HEK293 (cell line): Measurements from ENCODE around the gene EPHA4.

ENCODE experiments used
- TF ChIP-seq, protein P1 (sequence below): IDR thresholded peaks from 2 replicates; pipeline ENCODE4 v1.6.1; 2011; ENCODE audit warnings: mild to moderate bottlenecking, low read depth, low read length, borderline replicate concordance
- TF ChIP-seq, protein P2 (sequence below): fragments of 450-650 bp; formaldehyde crosslinking; IDR thresholded peaks from 2 replicates; pipeline ENCODE4 v1.5.1; 2016; ENCODE audit warnings: missing biosample characterization, missing genetic modification characterization

DNA sequence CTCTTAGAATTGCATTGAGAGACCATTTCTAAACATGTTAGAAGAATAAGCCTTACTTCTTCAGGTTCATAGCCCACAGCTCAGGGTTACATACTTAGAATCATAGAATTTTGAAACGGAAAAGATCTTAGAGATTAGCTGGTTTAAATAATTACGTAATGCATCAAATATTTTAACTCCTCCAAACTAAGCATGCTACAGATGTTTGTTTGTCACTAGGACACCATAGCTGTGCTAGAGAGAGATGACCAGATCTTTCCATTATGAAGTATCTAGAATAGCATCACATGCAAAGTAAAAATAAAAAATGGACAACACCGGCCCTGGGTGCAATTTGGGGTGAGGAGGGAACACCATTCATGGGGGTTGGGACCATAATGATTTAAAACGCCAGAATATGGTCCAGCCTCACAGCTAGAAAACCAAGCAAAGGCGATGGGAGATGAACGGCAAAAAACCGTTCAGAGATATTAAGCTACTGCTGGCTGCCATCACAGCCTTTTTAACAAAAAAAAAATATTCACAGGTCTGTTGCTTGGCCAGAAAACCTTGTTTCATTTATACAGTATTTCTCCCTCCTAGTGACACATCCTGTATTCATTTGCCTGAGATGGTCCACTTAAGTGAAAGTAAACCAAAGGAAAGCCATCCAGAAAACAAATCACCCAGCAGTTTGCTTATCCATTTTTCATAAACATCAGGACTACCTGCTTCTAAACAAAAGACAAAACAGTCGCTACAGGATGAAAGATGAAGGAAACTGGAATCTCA is 94.2 kb downstream of the EPHA4 start:
- TF ChIP-seq, protein P1, sequence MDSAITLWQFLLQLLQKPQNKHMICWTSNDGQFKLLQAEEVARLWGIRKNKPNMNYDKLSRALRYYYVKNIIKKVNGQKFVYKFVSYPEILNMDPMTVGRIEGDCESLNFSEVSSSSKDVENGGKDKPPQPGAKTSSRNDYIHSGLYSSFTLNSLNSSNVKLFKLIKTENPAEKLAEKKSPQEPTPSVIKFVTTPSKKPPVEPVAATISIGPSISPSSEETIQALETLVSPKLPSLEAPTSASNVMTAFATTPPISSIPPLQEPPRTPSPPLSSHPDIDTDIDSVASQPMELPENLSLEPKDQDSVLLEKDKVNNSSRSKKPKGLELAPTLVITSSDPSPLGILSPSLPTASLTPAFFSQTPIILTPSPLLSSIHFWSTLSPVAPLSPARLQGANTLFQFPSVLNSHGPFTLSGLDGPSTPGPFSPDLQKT: no peak
- TF ChIP-seq, protein P2, sequence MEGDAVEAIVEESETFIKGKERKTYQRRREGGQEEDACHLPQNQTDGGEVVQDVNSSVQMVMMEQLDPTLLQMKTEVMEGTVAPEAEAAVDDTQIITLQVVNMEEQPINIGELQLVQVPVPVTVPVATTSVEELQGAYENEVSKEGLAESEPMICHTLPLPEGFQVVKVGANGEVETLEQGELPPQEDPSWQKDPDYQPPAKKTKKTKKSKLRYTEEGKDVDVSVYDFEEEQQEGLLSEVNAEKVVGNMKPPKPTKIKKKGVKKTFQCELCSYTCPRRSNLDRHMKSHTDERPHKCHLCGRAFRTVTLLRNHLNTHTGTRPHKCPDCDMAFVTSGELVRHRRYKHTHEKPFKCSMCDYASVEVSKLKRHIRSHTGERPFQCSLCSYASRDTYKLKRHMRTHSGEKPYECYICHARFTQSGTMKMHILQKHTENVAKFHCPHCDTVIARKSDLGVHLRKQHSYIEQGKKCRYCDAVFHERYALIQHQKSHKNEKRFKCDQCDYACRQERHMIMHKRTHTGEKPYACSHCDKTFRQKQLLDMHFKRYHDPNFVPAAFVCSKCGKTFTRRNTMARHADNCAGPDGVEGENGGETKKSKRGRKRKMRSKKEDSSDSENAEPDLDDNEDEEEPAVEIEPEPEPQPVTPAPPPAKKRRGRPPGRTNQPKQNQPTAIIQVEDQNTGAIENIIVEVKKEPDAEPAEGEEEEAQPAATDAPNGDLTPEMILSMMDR: no peak
